B cell (primary cell): ENCODE measurements around the gene SSBP2.

Experiments used
- EZH2 ChIP-seq: IDR thresholded peaks from 2 replicates; pipeline ENCODE4 v1.6.1; 2012; ENCODE audit warnings: borderline replicate concordance, low read depth, mild to moderate bottlenecking, moderate library complexity, low read length; ENCODE audit not compliant: insufficient read depth, poor library complexity, severe bottlenecking
- TF ChIP-seq, protein P1 (sequence below): fragments of 200-600 bp; IDR thresholded peaks from one replicate; pipeline ENCODE4 v1.8.0; 2022; ENCODE audit warnings: antibody characterized with exemption, mild to moderate bottlenecking

DNA sequence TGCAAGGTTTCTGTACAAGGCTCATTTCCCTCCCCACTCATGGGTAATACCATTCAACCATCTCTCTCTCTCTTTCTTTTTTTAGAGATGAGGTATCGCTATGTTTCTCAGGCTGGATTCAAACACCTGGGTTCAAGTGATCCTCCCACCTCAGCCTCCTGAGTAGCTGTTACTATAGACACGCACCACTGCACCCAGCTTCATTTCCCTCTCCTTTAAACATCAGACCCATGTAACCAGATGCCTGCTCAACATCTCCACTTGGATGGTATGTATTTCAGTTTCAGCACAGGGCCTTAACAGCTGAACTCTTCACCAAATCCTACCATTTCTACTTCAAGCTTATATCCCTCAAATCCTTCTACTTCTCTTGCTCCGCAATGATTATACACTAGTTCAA is 117.4 kb downstream of the SSBP2 start:
- TF ChIP-seq, protein P1, sequence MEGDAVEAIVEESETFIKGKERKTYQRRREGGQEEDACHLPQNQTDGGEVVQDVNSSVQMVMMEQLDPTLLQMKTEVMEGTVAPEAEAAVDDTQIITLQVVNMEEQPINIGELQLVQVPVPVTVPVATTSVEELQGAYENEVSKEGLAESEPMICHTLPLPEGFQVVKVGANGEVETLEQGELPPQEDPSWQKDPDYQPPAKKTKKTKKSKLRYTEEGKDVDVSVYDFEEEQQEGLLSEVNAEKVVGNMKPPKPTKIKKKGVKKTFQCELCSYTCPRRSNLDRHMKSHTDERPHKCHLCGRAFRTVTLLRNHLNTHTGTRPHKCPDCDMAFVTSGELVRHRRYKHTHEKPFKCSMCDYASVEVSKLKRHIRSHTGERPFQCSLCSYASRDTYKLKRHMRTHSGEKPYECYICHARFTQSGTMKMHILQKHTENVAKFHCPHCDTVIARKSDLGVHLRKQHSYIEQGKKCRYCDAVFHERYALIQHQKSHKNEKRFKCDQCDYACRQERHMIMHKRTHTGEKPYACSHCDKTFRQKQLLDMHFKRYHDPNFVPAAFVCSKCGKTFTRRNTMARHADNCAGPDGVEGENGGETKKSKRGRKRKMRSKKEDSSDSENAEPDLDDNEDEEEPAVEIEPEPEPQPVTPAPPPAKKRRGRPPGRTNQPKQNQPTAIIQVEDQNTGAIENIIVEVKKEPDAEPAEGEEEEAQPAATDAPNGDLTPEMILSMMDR: no peak
- no peak for TF ChIP-seq EZH2
